Epidermal melanocyte (primary cell): ENCODE measurements around the gene ACKR3.

ENCODE experiments used
- DNase-seq: peaks from one replicate; pipeline ENCODE4 v3.0.0; 2011; ENCODE audit warnings: low spot score; ENCODE audit not compliant: insufficient read length

ACKR3 gene

GRCh38 chr2:236549165-236549564 lies 20.5 kb upstream of the ACKR3 start:
- no peak for DNase-seq

GRCh38 chr2:236550290-236550689 lies 19.3 kb upstream of the ACKR3 start:
- DNase-seq: no peak

- no peak for DNase-seq
Measured at GRCh38 chr2:236550701-236551465, 18.7 kb upstream of the ACKR3 start.

GRCh38 chr2:236551471-236552211 lies 18.0 kb upstream of the ACKR3 start:
- DNase-seq: no peak

GRCh38 chr2:236552212-236552542 lies 17.4 kb upstream of the ACKR3 start:
- DNase-seq: no peak

GRCh38 chr2:236552581-236553363 lies 16.9 kb upstream of the ACKR3 start:
- DNase-seq: no peak

- no peak for DNase-seq
Measured at GRCh38 chr2:236553522-236553921, 16.1 kb upstream of the ACKR3 start.

- DNase-seq: no peak
Measured at GRCh38 chr2:236554629-236555282, 14.9 kb upstream of the ACKR3 start.

- no peak for DNase-seq
Measured at GRCh38 chr2:236555481-236555880, 14.1 kb upstream of the ACKR3 start.

GRCh38 chr2:236557306-236558030 lies 12.2 kb upstream of the ACKR3 start:
- DNase-seq: no peak

GRCh38 chr2:236558036-236558435 lies 11.6 kb upstream of the ACKR3 start:
- DNase-seq: no peak

GRCh38 chr2:236558993-236559978 lies 10.3 kb upstream of the ACKR3 start:
- no peak for DNase-seq

GRCh38 chr2:236561874-236562273 lies 7.8 kb upstream of the ACKR3 start:
- no peak for DNase-seq

GRCh38 chr2:236562434-236562833 lies 7.2 kb upstream of the ACKR3 start:
- no peak for DNase-seq

GRCh38 chr2:236563953-236564352 lies 5.7 kb upstream of the ACKR3 start:
- no peak for DNase-seq

- DNase-seq: no peak
Measured at GRCh38 chr2:236565212-236565611, 4.4 kb upstream of the ACKR3 start.

GRCh38 chr2:236565879-236566402 lies 3.7 kb upstream of the ACKR3 start:
- DNase-seq: no peak

GRCh38 chr2:236566596-236566995 lies 3.0 kb upstream of the ACKR3 start:
- no peak for DNase-seq

- DNase-seq: no peak
Measured at GRCh38 chr2:236568068-236568921, 1.3 kb upstream of the ACKR3 start.
